ENCODE results near the gene MMAB.

GRCh38 chr12:109521831-109522230 lies 51.5 kb downstream of the MMAB start:
- TF ChIP-seq POLR2A (IDR thresholded peaks at IDR 0.05): no peak
- TF ChIP-seq CTCF (IDR thresholded peaks at IDR 0.05): no peak
